GM23248 (cell line): ENCODE data around the gene ZNF93.
"Not testable (repeated sequence)": the region's sequence is repeated elsewhere in the genome, so short reads cannot be mapped to it uniquely, and the experiment has no call there.

Experiments
- EZH2 ChIP-seq: fragments of 200-600 bp; sonication (generic); IDR thresholded peaks from 2 replicates; pipeline ENCODE4 v1.6.1; 2018; ENCODE audit warnings: antibody characterized with exemption, mild to moderate bottlenecking; ENCODE audit not compliant: insufficient read depth, poor library complexity, severe bottlenecking
- EZH2phosphoT487 ChIP-seq: fragments of 200-600 bp; sonication (generic); IDR thresholded peaks from 2 replicates; pipeline ENCODE4 v1.6.1; 2018; ENCODE audit warnings: antibody characterized with exemption, moderate library complexity, mild to moderate bottlenecking, low read depth; ENCODE audit not compliant: insufficient read depth

GRCh38 chr19:19930417-19930816 is 29.7 kb downstream of the ZNF93 start:
- not testable (repeated sequence) for TF ChIP-seq EZH2, EZH2phosphoT487
